ENCODE data around the gene RAC2.

Gene RAC2

DNA sequence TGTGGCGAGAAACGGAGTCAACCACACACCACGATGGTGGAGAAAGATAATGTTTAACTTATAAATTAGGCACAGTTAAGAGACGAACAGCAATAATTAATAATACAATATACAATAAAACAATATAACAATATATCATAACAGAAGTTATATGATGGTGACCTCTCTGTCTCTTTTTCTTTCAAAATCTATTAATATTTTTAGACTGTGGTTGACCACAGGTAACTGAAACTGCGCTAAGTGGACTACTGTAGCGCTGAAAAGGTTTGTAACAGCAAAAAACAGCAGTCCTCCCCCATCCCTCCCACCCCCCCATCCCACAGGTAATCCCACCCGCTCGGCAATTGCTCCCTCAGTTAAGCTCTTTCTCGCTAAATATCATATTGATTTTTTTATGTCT is 28.2 kb downstream of the RAC2 start:
- no peak for DNase-seq

DNA sequence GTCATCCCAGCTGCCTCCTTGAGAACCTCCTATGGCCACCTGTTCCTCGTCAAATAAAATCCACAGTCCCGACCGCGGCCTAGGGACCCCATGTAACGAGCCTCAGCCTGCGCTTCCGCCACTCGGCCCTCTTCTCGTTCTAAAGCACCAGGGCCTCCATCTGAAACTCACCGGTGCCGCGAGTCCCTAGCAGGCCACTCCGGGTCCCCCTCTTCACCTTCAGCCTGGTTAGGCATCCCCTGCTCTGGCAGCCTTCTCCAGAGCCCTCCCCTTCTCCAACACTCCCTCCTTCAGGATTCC is 29.4 kb downstream of the RAC2 start:
- DNase-seq: no peak

DNA sequence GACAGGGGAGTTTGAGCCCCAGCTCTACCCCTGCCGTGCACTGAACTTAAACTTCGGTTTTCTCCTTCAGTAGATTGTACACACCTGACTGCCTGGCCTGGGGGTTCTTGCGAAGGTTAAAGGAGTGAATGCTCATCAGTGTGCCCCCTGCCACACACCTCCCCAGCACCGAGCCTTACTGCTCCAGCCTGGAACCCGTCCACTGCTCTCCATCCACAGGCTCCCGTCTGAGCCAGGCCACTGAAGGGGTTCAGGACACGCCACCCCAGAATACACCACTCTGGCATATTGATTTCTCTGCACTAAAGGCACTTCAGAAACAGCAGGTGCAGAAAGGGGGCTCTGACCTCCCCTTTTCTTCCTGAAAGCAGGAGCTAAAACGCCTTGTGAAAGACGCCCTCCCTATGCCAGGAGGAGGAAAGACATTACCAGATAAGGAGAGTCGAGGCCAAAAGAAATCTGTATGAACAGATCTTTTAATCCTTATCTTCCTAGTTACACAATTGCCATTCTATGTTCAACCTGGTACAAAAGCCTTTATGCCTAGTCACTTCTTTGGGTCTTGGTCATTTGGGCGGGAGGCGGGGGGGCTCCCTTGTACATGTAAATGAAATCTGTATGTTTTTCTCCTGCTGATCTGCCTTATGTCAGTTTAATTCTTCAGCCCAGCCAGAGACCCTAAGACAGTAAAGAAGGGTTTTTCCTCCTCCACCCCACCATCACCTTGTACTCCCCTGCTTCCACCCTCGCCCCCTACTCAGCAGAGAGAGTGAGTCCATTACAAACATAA is 29.9 kb downstream of the RAC2 start:
- no peak for DNase-seq

DNA sequence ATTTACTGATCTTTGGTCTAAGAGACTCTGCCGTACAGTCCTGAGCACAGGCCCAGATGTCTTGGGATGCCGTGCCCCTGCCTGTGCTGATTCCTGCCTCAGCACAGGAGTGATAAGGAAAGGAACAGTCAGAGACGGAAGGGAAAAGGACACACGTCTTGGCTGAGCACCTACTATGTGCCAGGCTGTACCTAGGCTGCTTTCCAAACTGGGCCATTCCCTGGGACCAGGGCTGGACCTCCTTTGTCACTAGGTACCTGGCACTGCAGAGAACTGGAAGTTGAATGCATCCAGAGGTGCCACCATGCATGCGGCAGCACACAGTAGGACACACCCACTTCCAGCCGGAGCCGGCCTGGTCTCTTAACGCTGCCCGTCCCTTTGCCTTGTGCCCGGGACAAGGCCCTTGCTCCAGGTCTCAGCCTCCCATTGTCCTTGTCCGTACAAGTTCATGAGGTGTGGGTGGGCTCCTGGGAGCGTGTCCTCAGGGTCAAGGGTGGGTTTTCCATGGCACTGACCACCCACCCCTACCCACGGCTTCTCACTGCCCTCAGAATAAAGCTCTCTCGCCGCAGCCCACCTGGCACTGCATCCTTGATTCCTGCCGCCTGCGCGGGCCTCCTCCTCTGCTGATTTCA is 30.7 kb downstream of the RAC2 start:
- DNase-seq: no peak

DNA sequence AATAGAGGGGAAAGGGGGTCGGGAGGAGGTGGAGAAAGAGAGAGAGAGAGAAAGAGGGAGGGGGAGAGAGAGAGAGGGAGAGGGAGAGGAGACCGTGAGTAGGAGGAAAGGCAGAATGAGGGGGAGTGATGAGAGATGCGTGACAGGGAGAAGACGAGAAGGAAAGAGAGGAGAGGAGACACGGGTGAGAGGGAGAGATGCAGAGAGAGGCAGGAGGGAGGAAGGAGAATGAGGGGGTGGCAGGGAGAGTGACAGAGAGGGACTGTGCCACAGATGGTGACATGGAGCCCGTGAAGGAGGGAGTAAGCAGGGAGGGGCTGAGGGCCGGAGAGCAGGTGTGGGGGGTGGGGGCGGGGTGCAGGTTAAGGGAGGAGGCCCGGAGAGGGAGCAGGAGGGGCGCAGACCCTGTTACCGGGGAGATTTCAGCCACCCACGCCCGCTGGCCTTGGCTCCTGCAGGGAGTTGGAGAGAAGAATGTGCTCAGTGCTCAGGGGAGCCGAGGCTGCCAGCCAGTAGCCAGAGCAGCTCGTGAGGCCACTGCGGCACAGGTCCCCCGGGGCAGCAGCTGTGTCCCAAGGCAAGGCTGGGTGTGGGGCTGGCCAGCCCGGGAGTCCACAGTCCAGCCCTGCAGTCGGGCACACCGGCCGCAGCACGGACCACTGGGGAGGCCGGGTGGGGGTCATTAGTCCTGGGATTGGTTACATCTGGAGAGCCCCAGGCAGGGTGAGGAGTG is 31.7 kb downstream of the RAC2 start, which contains the start of gene SSTR3:
Gene SSTR3, minus strand, starts transcription at position 304 of the 733 bp plus-strand sequence. CDS start 4,674 bp downstream, outside the sequence.
- no peak for DNase-seq

DNA sequence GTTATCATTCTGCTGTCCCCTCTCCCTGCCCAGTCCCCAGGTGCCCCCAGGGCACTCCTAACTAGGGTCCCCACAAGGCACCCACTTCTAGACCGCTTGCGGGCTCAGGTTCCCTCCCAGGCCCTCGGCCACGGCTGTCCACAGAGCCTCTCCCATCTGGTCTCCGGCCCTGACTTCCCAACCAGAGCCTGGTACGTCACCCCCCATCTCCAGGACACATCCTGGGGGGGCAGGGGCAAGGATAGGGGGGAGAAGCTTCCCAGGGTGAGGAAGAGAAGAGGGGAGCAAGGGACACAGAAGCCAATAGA is 32.2 kb downstream of the RAC2 start:
- no peak for DNase-seq

DNA sequence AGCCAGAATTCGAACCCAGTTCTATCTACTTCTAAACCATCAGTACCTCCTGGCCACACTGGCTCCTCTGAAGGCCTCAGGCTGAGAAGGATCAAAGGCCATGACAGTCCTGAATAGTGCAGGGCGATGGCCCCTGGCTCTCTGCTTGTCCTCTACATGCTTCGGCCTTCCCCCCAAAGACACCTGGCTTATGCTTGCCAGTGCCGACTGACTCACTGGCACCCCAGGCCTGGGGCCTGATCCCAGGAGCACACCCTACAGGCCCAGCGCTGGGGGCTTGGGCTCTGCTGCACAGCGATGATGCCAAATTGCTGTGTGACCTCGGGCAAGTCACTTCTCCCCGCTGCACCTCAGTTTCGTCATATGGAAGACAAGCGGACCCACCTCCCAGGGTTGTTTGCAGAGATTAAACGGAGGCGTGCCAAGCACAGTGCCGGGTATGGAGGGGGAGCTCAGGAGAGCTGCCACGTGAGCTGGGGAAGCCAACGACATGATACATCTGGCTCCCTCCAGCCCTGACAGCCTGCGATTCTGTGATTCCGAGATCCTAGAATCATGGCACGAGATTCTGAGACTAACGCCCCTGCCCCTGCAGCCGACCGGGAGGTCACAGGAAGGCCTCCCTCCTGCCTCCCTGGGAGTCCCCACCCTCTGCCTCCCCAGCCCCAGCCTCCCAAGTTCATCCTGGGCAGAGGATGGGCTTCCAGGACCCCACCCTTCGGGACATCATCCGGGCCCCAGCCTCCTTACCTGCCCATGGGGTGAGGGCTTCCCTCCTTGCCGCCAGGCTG is 32.8 kb downstream of the RAC2 start:
- no peak for DNase-seq

DNA sequence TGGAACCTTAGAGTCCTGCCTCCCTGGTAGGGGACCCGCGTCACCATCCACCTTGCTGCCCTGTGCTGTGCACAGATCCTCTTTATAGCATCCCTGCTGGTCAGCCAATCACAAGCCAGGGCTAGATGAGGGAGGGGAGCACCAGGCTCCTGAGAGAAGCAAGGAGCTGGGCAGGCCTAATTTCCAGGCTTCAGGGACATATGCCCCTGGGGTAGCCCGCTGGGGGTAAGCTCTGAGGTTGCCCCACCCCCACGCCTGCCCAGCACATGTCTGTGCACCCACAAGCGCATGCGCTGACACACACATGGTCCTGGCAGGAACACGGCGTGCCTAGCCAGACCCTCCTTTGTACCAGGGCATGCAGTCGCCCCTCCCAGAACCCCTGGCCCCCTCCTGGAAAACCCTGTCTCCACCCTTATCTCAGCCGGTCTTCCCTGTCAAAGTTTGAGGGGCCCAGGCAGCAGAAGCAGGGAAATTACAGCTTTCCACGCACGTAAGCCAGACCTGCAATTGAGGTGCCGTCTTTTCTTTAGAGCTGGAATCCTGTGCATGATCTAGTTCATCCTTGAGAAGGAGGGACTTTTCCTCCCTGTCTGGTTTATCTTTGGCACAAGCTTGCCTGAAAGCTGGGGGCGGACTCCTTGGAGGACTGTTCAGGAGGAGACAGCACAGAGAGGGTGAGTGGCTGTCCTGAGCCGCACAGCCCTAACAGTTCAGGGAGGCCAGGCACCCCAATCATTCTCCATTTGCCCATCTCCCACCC is 33.8 kb downstream of the RAC2 start:
- no peak for DNase-seq

DNA sequence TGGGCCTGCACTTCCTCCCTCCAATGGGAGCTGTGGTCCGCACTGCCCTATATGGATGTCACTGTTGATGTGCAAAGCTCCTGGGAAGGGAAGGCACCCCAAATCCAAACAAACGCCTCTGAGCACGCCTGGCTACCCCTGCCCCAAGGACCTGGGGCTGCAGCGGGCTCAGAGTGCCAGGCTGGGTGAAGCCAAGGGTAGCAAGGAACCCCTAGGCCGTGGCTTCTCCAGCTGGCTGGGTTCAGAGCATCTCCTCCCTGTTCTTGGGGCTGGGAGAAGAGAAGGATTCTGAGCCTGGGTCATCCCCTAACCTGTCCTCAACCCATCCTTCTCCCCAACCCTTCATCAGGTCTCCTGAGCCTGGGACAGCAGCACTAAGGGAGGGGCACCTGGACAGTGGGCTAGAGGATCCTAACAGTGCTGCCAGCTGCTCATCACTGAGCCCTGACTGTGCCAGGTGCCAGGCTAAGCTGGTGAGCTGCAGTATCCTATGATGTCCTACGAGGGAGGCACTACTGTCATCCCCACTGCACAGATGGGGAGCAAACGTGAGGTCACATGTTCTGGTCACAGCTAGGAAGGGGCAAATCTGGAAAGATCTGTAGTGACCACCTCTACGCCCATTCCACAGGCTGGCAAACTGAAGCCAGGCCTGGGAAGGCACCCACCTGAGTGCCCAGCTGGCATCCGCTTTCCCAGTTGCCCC is 34.8 kb downstream of the RAC2 start:
- DNase-seq: no peak

DNA sequence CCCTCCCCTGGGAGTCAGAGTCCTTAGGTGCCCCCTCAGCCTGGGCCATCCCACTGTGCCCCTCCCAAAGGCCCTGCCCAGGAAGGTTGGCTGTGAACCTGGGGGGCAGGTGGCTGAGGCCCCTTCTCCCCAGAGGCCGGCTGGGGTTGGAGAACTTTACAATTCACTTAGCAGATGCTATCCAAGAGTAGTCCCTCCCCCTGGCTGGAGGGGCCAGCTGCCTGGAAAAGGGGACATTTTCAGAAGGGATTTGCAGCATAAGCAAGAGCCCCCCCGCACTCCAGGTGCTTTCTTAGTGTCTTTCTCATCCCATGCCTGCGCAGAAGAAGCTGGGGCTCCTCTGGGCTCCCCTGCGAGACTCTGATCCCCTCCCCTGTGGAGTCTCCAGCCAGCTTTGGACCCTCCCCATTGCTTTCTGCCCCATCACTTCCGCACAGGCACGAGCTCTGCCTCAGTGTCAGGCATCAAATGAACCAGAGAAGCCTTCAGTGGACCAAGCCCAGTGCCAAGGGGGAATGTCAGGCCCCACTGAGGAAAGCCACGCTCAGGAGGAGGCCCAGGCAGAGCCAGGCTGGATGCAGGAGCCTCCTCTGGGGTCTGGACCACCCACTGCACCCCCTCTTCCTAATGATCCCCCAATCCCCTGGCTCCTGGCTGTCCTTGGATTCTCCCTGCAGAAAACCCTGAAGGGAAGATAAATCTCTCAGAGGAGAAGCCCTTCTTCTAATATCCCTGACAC is 35.5 kb downstream of the RAC2 start:
- DNase-seq: no peak

DNA sequence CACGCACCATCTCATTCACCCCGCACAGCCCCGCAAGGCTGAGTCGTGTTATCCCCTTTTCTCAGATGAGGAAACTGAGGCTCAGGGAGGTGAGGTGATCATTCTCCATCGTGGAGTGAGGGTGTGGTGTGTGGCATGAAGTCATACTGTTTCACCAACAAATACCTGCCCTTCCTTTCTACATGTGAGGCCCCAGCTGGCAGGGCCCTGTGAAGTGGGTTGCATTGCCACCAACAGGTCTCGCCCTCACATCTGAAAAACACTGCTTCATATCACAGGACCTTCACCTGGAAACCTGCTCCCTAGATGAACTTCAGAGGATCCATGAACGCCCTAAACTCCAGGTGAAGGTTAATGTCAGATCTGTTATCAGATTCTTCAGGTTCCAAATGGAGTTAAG is 36.1 kb downstream of the RAC2 start:
- DNase-seq: no peak

DNA sequence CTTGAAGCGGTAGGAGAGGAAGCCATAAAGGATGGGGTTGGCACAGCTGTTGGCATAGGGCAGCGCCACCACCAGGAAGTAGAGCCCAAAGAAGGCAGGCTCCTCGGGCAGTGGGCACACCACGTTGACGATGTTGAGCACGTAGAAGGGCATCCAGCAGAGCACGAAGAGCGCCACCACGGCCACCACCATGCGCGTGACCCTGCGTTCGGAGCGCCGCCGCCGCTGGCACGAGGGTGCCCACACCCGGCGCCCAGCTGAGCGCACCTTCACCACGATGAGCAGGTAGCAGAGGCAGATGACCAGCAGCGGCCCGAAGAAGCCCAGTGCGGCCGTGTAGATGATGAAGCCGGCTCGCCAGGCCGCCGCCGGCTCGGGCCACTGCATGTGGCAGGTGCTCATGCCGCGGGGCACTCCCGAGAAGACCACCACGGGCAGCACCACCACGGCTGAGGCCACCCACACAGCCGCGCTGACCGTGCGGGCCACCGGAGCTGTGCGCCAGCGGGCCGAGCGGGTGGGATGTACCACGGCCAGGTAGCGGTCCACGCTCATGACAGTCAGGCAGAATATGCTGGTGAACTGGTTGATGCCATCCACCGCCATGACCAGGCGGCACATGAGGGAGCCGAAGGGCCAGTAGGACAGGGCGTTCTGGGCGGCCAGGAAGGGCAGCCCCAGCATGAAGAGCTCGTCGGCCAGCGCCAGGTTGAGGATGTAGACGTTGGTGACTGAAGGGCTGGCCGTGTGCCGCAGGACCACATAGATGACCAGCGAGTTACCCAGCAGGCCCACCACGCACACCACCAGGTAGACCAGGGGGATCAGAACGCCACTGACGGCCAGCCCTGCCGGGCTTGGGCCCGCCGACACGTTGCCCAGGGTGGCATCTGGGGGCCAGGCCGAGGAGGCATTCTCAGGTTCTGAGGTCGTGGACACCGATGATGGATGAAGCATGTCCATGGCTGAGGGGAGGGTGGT is 36.9 kb downstream of the RAC2 start:
- no peak for DNase-seq

DNA sequence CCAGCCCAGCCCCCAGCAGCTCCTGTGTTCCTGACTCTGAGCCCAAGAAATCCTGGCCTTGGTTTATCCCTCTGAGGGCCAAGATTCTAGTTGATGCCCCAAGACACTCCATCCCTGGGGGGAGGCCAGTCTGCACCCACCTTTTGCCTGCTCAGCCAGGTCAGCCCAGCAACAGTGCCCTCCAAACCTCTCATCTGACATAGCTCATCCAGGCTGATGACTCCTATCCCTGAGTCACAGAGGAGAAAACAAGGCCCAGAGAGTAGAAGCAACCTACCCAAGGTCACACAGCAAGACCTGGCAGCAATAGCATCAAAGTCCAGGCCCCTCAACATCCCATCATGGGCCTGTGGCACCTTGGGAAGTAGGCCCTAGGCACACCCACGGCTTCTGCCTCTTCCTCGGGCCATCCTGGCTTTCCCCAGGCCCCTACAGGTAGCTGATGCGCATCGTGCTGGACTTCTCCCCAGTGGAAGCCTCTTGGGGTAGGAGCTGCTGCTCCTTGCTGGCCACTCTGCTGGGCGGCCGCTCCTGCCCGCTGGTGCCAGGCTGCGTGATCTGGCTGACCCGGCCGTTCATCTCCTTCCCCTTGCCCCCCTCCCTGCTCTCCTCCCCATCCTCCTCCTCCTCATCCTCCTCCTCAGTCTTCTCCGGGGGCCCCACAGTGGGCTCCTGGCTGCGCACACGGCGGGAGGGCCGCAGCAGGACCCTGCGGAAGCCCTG is 37.8 kb downstream of the RAC2 start:
- DNase-seq: no peak

DNA sequence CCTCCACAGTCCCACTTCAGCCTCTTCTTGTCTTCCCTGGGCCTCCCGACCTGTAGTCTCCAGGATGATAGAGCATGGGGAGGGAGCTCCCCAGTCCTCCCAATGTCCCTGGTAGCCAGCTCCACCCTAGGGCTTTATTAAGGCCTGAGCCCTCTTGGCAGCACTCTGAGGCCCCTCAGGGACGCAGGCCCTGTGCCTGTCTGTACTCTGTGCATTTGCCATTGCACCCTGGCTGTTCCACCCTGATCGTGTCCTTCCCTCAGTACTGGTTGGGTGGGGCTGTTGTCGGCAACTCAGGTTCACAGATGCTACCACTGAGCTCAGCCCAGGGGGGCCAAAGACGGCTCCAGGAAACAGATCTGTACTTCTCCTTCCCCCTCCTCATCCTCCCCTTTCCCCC is 39.0 kb downstream of the RAC2 start:
- DNase-seq: no peak

DNA sequence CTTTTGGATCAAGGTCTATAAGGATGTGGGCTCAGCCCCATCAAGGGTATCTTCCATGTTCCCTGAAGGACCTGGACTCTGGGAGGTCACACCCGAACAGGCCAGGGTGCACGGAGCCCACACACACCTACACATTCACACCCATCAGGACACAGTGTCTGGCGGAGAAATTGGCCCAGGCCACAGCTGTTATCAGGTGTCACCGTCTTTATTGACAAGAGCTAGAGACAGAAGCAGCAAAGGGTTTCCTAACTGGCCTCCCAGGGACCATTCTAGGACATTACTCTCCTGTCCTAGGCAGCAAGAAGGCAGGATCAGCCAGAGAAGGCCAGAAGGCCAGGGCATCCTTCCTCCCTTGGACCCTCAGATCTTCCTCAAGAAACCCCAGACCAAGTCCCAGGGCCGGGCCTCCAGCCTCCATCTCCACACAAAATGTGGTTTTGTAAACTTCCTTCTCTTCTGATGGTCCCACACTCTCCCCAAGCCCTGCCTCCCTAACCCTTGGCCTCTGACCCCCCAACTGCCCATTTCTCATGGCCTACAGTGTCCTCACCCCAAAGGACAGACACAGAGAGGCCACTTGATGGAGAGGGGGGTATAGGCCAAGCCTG is 39.9 kb downstream of the RAC2 start:
- no peak for DNase-seq

DNA sequence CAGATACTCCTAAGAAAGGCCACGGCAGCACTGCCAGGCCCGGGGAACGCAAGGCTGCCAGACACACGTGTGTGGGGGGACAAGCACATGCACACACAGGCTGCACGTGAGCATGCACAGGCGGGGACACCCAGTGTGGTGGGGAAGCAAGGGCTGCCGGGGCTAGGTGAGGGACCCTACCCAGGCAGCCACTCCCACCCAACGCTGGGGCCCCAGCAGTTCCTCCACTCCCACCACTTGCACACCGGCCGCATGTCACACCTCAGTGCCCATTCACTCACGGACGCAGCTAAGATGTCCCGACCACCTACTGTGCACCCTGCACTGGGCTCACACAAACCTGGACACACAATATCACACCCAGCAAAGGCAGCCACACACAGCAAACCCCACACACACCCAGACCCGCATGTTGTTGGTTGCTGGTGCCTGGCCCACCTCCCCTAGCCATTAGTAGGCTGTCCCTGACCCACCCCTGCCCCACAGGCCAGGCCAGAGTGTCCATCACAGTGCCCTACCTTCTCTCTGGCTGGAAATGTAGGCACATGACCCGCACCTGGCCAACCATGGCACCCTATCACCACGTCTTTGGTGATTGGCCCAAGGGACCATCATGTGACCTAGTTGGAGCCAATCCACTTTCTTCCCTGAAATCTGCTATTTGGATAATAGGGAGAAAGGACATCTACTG is 40.6 kb downstream of the RAC2 start:
- DNase-seq: no peak

DNA sequence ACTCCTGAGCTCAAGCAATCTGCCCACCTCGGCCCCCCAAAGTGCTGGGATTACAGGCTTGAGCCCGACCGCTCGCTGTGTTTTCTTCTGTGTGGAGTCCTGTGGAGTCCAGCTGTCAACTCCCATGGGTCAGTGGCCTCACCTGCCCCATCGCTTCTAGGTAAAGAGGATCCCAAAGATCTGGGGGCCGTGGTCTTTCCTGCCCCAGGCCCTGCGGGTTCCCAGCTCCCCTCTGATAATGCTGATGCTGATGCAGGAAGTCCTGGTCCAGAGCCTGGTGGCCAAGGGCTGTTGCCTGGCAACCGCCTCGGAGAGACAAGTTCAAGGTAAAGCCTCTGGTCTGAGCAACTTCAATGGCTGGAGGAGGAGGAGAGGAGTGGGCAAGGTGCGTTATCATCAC is 41.4 kb downstream of the RAC2 start:
- no peak for DNase-seq

DNA sequence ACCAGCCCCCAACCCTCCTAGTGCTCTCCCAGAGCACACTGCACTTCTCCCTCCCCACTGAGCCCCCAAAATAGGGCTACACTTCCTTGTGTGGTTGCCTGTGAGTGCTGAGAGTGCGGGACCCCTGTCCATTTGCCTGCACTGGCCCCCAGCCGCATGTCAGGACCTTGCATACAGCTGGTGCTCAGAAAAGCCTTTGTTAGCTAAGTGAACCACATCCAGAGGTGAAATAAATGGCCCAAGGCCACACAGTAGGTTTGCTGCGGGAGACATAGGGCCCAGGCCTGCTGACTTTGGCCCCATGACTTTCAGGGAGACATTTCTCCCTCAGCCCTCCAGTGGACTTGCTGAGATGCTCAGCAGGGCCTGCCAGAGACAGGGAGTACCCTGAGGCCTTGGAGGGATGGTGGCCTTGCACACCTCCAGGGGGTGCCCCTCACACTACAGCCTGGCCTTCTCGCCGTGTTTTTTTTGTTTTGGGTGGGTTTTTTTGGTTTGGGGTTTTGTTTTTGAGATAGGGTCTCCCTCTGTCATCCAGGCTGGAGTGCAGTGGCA is 42.0 kb downstream of the RAC2 start:
- no peak for DNase-seq

All from inflammatory macrophage treated with lipopolysaccharide for 4 hours (primary cell).